ENCODE data around the gene GAB3. TPM values are rescaled to one million over a fixed set of nuclear protein-coding genes. Genes with fewer than 3 reads are reported as not detected.
"Not testable (repeated sequence)": the region's sequence is repeated elsewhere in the genome, so short reads cannot be mapped to it uniquely, and the experiment has no call there.

GAB3 gene
- total RNA-seq, 1 experiment from 2014 or later, result 0.33 TPM

DNA sequence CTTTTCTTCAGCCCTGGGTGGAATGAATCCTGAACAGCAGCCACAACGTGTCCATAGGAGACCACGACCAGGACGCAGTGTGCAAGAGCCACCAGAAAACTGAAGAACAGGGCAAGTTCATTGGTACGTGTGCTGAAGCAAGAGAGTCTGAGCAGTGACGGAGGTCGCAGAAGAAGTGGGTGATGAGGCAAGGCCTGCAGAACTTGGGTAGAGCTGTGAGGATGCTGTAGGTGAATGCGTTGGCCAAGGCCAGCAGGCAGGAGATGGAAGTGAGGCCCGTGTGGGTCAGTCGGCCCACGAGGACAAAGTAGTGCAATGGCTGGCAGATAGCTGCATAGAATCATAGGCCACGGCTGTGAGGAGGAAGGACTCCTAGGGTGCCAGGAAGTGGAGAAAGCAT, 91.9 kb downstream of the GAB3 start:
- DNase-seq (ENCODE audit: low spot score), result no peak

DNA sequence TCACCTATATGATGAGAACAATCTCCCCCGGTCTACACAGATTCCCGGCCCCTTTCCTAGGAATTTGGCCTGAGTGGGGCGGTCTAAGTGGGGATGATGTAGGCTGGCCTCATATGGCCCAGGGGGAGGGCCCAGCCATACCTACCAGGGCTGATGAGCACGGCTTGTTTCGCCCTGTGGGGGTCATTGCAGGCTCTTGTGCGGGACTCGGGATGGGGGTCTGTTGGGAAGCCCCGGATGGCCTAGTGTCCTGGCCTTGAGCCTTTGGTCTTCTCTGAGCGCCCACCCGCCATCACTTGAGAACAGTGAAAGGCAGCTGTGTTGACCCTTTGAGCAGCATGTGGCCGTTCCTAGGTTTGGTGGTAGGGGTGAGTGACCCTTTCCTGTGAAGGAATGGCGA, 92.7 kb downstream of the GAB3 start:
- no peak for DNase-seq (ENCODE audit: low spot score)

DNA sequence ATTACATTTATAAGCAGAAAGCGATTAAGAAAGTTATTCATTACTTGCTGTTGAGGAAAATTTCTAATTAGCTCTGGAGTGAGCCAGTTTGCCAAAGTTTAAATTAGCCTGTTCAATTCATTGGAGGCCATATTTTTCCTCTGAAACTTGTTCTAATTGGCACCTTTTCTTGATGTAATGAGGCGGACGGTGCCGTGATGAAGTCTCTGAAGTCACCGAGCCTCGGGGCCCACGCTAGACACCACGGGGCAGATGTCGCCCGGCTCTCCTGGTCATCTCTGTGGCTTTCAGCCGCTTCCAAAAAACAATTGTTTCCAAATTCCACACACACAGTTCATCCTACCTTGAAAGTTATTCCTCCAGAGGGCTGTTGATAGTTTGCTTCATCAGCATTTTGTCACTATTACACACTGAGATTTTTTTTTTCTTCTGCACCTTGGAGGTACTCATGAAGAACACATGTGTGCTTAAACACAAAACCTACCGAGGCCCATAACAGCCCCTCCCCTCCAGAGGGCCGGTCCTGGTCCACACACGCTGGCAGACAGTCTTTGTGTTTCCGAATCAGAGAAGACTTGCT, 93.6 kb downstream of the GAB3 start:
- DNase-seq (ENCODE audit: low spot score), result no peak

DNA sequence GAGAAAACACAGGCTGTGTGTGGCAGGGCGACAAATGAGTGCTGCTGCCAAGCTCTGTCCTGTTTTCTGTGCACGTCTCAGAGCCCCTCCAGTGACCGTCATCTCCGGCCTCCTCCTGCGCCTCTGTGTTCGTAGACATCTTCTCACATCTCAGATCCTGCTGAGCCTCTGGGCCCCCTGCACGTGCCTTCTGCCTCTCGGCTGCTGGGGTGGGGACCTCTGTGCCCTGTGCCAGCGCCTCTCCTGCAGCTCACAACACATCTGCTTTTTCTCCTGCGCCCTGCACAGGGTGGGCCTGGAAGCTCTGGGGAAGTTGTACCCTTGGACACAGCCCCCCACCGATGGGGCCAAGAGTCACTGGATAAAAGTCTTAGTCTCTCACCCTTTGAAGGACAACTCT, 95.1 kb downstream of the GAB3 start:
- DNase-seq (ENCODE audit: low spot score), result no peak

DNA sequence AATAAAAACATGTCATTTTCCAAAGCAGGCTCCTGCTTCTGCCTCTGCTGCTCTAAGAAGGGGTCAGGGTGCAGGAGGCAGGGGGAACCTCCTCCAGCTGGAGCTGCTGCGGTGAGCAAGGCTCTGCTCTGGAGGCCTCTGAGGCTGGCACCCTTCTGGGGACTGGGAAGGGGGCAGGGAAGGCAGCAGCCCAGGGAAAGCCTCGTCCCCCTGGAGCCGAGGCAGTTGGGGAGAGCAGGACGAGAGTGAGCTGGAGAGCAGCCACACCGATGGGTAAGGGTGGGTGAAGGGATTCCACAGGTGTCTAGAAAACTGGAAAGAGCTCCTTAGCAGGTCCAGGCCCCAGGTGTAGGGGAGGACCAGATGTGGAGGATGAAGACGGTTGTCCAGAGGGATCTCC, 95.5 kb downstream of the GAB3 start:
- DNase-seq (ENCODE audit: low spot score), result no peak

DNA sequence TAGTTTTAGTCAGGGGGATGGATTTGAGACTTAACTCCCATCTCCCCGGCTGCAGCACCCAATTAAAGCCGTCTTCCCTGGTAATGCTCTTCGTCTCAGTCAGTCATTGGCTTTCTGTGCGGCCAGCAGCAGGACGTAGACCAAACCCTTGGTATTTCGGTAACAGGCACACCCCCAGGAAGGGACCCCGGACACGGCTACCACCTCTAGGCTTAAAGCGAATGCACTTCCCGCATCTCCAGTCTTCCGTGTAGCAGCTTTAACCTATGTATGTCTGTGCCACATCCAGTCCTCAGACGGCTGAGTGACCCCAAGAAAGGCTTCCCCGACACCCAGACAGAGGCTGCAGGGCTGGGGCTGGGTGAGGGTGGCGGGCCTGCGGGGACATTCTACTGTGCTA, 96.0 kb downstream of the GAB3 start:
- DNase-seq (ENCODE audit: low spot score), result no peak

DNA sequence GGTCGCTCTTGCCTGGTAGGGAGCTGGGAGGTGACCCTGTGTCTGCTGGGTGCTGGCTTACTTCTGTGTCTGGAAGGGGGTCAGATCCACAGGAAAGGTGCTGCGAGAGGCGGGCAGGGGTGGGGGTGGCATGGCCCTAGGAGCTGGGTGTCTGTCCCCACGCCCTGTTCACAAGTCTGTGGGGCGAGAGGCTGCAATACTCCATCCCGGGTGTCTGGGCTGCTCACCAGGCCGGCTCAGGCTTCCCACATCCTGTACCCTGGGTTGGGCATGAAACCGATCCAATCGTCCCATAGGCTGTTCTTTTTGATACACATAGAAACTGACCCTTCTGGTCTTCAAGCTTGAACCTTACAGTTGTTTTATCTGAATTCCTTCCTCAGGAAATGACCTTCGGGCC, 96.5 kb downstream of the GAB3 start:
- no peak for DNase-seq (ENCODE audit: low spot score)

DNA sequence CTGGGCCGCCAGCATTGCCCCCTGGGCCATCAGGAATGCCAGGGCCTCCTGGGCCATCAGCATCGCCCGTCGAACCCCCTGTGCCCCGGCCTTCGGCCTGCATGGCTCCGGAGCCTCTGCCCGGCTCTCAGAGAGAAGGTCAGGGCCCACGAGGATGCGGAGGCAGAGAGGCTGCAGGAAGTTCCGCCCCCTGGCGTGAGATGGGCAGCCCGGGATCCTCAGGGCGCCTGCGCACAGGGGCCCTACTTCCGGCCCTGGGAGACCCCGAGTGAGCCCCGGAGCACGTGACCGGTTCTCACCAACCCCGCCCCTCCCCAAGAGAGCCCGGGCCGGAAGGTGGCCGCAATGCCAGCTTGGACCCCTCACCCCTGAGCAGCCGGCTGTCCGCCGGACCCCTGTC, 97.5 kb downstream of the GAB3 start, which contains the start of gene CTAG2:
CTAG2 (minus strand) TSS at position 167 of the 400 bp plus-strand sequence; CDS start at position 103, 64 bp downstream.
- DNase-seq (ENCODE audit: low spot score), result not testable (repeated sequence)

DNA sequence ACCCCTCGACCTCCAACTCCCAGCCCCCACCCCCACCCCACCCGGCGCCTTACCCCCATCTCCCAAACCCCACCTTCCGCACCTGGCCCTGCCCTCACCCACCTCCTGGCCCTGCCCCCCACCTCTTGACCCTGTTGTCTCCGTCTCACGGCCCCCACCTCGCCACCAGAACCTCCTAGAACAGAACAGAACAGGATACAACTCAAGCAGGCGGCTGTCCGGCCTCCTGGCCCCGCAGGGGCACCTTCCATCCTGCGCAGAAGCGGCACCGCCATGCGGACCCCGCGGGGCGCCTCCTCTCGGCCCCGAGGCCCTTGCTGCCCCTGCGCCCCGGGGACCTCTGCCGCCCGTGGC, 97.9 kb downstream of the GAB3 start:
- DNase-seq (ENCODE audit: low spot score), result no peak

DNA sequence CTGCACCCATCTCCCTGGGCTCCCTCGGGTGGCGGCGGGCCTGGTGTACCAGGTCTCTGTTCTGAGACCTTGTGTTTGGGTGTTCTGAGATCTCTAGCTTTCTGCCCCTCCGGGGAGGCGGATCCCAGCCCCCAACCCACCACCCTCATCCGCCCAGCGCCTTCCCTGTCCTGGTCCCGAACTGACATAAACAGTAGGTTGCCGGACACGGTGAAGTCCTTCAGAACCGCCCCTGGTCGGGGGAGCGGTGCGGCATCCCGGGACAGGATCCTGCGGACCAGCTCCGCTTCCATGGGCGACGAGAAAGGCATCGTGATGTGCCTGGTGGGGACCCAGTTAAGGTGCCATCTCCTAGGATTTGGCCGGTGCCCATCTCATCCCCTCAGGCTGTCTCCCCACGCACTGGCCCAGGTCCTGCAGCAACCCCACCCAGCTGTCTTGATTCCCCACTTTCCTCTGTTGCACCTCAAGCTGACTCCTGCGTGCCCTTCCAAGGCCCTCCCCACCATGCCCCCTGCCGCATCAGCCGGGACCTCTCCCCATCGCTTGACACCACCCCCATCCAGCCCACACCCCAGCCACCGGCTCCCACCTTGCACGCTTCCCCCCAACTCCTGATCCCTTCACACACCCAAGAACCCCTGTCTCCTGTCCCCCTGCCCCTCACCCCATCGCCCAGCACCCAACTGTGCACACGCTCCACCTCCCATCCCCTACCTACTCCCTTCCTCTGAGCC, 98.4 kb downstream of the GAB3 start:
- no peak for DNase-seq (ENCODE audit: low spot score)

DNA sequence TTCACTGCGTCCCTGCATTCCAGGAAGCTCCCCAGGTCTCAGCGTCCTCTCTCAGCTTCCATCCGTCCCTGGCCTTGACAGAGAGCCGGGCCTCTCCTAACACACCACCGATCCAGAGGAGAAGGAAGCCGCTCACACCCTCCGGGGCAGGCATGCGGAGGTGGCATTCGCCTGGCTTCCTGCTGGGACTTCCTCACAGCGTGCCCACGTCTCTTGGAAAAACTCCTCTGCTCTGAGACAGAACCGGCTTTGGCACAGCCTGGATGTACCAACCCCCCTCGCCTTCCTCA, 100.7 kb downstream of the GAB3 start:
- no peak for DNase-seq (ENCODE audit: low spot score)

DNA sequence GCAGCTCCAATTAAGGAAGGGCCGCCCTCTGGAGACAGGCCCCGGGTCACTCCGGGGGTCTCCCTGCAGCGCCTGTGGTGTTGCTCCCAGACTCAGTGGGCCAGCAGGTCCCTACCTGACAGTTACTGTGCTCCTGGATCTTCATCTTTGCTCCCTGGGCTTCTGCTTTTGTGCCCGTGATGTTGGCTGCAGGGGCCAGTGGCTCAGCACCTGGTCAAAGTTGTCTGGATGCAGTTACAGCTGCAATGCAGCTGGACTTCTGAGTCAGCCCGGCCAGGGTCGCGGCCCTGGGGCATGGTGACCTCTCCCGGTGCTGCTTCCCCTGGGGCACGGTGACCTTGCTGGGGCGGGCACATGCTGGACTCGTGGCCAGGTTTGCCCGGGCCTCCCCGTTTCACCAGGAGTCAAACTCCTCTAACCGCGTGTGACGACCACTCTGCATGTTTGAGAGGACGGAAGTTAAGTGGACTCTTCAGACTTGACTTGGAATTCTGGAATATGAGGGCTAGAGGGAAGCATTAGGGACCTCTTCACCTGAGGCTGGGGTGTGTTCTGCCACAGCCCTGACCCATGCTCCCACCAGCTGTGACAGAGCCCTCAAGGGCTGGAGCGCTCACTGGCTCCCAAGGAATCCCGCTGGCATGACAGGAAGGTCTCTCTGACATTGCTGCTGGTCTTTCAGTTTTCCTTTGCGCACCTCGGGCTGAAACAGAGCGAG, 101.2 kb downstream of the GAB3 start:
- DNase-seq (ENCODE audit: low spot score), result no peak

DNA sequence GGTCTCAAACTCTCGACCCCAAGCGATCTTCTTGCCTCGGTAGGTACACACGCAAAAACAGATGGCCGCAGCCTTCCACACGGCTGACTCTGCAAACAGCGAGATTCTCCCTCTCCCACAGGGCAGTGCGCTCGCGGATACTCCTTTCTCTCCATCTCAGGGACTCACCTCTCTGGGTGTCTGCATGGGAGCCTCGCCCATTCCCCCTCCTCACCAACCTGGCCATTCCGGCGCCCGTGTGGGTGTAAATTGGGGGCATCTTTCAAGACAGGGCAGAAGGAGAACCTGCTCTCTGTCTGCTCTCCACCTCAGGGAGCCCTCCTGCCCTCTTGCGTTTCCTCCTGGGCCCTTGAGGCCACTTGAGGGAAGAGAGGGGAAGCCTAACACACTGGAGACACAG, 101.9 kb downstream of the GAB3 start:
- DNase-seq (ENCODE audit: low spot score), result no peak

DNA sequence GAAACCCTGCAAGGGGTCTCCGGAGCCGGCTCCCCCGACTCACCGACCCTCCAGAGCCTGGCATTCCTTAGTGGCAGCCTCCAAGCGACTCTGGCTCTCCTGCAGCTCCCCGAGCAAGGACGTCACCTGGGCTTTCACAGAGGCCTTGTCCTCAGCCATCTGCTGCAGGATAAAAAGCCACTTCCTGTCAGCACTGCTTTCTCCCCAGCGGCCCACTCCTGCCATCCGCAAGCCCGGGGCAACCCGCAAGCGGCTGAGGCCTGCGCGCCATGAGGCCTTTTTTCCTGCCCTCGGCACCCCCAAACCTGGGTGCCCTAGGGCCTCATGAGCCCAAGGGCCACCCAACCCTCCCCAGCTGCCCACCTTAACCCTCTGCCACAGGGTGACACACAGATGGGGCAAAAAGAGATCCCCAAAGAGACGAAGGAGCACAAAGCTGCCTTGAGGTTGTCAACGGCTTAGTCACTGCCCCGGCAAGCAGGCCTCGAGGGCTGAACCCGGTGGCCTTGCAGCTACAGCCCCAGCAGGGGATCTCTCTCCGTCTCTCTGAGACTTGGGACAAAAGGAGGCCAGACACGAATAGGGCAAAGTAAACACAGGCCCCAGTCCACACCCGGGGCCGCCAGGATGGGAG, 105.0 kb downstream of the GAB3 start:
- not testable (repeated sequence) for DNase-seq (ENCODE audit: low spot score)

DNA sequence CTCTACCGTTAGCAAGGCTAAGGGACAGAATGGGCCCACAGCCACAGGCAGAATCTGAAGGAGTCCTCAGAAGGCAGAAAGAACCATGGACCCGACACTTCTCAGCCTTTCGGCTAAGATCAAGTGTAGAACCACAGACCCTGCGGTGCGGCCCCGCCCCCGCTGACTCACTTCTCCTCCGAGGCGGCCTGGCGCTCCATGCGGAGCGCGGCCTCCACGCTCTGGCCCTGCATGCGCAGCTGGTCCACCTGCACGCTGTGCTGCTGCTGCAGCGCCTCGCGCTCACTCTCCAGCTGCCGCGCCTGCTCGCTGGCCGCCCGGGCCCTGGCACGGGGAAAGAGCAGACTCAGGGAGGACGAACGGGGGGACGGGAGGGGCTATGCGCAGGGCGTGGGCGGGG, 107.2 kb downstream of the GAB3 start:
- not testable (repeated sequence) for DNase-seq (ENCODE audit: low spot score)

DNA sequence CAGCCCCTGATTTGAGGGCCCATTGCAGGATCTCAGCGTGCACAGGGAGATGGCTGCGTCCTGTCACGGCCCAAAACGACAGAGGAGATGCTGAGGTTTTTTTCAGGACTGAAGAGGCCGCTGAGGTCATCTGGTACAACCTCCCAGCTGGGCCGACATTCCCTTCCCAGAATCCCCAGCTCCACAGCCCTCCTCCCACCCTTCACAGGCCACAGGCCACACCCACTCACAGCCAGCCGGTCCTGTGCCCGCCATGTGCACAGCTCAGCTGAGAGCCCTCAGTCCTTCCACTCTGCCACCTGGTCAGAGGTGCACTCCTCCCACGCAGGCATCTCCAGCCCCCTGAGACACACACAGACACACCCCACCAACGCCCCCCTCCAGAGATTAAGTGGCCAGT, 109.1 kb downstream of the GAB3 start:
- not testable (repeated sequence) for DNase-seq (ENCODE audit: low spot score)

DNA sequence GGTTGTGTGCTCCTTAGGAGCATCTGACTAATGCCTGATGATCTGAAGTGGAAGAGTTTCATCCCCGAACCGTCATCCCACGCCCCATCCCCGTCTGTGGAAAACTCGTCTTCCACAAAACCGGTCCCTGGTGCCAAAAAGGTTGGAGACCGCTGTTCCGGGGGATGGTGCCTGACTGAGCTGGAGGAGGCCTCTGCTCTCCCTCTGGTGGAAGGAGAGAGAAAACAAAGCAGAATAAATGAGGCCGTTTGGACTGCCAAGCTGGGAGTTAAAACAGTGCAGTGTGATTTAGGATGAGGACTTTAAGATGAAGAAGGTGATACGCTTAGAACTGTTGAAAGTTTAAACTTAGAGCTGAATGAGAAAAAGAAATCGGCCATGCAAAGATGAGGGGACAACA, 117.2 kb downstream of the GAB3 start:
- not testable (repeated sequence) for DNase-seq (ENCODE audit: low spot score)

DNA sequence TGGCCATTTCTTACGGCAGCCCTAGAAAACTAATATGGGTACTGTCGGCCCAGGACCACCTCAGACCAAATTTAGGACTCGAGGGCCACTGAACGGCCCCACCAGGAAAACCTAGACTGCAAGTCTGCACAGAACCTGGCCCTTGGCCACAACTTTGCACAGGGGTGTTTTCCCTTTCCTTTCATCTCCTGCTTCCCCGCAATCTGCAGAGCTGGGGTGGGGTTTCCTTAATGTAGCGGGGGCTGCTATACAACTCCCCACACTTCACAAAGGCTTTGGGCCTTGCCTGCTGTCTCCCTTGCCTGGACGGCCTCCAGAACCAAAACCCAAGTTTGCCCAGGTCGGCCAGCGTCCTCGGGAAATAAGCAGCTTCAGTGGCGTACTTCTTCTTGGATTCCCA, 119.9 kb downstream of the GAB3 start:
- DNase-seq (ENCODE audit: low spot score), result not testable (repeated sequence)

DNA sequence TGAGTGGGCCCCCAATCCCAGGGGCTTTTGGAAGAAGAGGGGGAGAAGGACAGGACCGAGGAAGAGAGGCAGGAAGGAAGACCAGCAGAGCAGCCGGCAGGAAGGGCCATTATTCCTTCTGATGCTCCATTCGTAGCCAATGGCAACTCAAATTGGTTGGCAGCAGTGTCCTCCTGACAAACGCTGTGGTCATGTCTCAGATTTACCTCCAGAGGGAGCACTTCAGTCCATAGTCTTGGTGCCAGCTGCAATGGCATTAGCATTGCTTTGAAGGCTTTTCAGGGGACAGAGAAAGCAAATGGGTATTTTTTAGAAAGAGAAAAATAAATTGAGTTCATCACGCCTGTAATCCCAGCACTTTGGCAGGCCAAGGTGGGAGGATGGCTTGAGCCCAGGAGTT, 121.9 kb downstream of the GAB3 start:
- not testable (repeated sequence) for DNase-seq (ENCODE audit: low spot score)

Data from H4 (cell line).